ENCODE measurements around the gene WSCD1.

The WSCD1 gene

GRCh38 chr17:6102615-6103014 lies 32.4 kb downstream of the WSCD1 start:
- H3K27ac ChIP-seq: no peak overlapping the region
- DNase-seq (ENCODE audit: low read depth, low spot score): no peak

DNA sequence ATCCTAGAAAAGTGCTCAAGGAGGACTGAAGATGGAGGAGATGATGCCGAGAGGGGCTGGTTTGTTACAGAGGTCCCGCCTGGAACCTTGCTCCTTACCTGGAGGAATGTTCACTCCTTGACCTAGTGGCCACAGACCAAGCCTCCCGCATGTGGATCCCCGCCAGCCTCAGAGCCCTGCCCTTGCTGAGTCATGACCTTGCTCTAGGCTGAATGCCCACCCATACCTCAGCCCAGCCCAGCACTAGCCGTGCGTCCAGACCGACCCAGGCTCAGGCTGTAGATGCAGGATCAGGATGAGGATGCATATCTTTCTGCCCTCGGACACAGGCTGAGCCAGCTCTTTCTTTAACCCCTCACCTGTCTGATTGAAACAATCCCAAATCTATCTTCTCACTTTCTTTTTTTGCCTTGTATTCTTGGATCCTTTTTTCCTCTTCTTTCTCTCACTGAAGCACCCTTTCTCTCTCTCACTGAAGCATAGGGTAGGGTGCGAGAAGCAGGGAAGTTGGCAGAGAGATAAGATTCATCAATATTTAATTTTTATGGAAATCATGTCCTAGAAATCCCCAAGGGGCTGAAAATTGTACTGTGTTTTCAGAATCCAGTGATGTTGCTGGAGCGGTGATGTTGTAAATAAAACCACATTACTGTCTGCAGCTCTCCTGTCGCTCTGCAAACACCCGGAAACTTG lies 34.9 kb downstream of the WSCD1 start:
- no peak overlapping the region for H3K27ac ChIP-seq
- DNase-seq (ENCODE audit: low read depth, low spot score): no peak

- no peak overlapping the region for H3K27ac ChIP-seq
- no peak for DNase-seq (ENCODE audit: low read depth, low spot score)
Measured at GRCh38 chr17:6105649-6106007, 35.4 kb downstream of the WSCD1 start.

DNA sequence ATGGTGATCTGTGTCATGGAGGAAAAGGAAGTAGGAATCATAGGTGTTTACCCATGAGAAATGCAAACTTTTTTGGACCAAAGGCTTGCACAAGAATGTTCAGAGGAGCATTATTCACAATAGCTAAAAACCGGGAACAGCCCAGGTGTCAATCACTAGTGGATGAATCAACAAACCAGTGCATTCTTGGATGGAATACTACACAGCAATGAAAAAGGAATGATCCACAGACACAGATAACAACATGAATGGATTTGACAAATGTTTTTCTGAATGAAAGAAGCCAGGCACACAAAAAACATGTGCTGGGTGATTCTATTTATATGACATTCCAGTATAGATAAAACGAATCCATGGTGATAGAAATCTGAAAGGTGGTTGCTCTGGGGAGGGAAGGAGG lies 36.0 kb downstream of the WSCD1 start:
- no peak for DNase-seq (ENCODE audit: low read depth, low spot score)

GRCh38 chr17:6107791-6108190 lies 37.6 kb downstream of the WSCD1 start:
- no peak for DNase-seq (ENCODE audit: low read depth, low spot score)
- H3K27ac ChIP-seq: no peak overlapping the region

More for the DNA sequence above, 36.0 kb downstream of the WSCD1 start:
- H3K27ac ChIP-seq: no peak overlapping the region

DNA sequence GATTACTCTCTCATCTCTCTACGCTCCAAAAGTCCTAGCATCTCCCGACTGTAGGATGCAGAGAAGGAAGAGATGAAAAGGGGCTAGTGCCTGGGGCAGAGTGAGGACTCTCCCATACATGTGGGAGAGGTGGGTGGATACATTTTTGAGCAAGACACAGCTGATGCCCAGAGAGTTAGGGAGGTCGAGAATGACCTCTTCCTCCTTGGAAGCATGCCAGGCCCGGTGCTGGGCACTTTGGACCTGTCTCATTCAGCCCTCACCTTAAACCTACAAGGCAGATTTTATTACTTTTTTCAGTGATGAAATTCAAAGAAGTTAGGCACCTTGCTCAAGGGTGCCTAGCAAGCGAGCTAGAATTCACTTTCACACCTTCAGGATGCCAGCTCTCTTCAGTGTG lies 38.2 kb downstream of the WSCD1 start:
- no peak overlapping the region for H3K27ac ChIP-seq
- no peak for DNase-seq (ENCODE audit: low read depth, low spot score)

GRCh38 chr17:6108987-6109386 lies 38.8 kb downstream of the WSCD1 start:
- DNase-seq (ENCODE audit: low read depth, low spot score): no peak
- H3K27ac ChIP-seq: no peak overlapping the region

- no peak overlapping the region for H3K27ac ChIP-seq
- DNase-seq (ENCODE audit: low read depth, low spot score): no peak
Measured at GRCh38 chr17:6109536-6109935, 39.4 kb downstream of the WSCD1 start.

GRCh38 chr17:6110088-6110487 lies 39.9 kb downstream of the WSCD1 start:
- H3K27ac ChIP-seq: no peak overlapping the region
- no peak for DNase-seq (ENCODE audit: low read depth, low spot score)

GRCh38 chr17:6110592-6110991 lies 40.4 kb downstream of the WSCD1 start:
- H3K27ac ChIP-seq: no peak overlapping the region
- no peak for DNase-seq (ENCODE audit: low read depth, low spot score)

DNA sequence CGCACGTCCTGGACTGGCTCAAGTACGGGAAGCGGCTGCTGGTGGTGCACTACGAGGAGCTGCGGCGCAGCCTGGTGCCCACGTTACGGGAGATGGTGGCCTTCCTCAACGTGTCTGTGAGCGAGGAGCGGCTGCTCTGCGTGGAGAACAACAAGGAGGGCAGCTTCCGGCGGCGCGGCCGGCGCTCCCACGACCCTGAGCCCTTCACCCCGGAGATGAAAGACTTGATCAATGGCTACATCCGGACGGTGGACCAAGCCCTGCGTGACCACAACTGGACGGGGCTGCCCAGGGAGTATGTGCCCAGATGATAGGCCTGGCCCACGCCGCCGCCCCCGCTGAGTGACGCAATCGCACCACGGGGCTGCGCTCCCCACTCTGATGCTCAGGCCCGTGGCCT lies 50.2 kb downstream of the WSCD1 start:
- H3K27ac ChIP-seq: no peak overlapping the region
- no peak for DNase-seq (ENCODE audit: low read depth, low spot score)

GRCh38 chr17:6124856-6125255 lies 54.7 kb downstream of the WSCD1 start:
- no peak for DNase-seq (ENCODE audit: low read depth, low spot score)
- no peak overlapping the region for H3K27ac ChIP-seq

DNA sequence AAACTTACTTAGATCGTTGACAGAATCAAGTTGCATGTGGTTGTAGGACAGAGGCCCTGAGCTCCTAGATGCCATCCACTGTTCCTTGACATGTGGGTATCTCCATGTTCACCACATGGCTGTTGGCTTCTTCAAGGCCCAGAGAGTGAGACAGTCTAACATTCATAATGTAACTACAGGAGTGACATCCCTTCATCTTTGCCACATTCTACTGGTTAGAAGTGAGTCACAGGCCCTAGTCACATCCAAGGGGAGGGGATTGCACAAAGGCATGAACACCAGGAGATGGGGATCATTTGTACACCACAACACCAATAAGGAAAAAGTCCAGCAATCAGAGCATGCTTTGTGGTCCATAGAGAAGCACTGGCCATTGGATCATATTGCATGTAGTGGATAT lies 56.6 kb downstream of the WSCD1 start:
- H3K27ac ChIP-seq: no peak overlapping the region
- no peak for DNase-seq (ENCODE audit: low read depth, low spot score)

DNA sequence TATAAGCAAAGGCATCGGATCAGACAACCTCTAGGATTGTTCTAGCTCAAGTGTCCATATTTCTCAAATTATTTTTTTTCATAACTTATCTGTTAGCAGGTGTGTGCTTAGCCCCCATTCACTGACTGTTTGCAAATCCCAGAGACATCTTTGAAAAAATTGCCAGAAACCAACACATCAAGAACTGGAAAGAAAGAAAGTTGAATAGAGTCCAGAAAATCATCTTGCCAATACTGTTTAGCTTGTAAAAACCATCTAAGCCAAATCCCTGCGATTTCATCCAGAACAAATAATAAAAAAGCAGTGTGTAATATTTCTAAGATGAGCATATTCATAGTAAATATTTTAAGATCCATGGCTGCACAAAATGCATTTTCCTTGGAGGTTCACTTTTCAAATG lies 64.5 kb downstream of the WSCD1 start:
- no peak for DNase-seq (ENCODE audit: low read depth, low spot score)
- H3K27ac ChIP-seq: no peak overlapping the region

DNA sequence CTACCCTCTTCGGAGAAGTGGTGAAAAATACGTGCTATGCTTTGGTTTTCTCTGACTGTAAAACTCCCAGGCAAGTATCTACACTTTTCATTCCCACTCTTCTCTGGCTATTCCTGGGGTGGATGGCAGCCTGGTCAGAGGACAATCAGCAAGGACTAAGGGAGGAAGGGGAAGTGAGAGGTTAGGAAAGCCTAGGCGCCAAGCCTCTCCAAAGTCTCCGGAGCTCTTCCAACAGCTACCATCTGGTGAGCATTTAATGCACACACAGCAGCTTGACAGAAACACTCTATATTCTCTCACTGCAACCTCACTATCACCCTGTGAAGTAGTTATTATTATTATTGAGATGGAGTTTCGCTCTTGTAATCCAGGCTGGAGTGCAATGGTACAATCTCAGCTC lies 65.1 kb downstream of the WSCD1 start:
- DNase-seq (ENCODE audit: low read depth, low spot score): no peak
- no peak overlapping the region for H3K27ac ChIP-seq

DNA sequence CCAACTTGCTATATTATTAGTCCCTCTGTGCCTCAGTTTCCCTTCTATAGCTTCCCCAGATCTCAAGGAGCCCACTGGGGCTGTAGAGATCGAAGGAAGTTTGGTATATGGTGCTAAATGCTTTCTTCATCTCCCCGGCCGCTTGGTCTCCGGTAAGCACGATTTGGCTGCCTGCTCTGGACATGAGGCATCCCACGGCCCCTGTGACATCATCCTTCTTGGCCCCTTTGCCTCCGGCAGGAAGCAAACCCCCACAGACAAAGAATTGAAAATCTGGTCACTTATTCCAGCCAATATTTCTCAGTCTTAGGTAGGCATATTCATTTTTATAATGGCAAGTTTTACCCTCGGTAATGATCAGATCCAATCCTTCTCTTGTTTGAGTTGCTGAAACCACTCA lies 65.8 kb downstream of the WSCD1 start:
- DNase-seq (ENCODE audit: low read depth, low spot score): no peak
- no peak overlapping the region for H3K27ac ChIP-seq

DNA sequence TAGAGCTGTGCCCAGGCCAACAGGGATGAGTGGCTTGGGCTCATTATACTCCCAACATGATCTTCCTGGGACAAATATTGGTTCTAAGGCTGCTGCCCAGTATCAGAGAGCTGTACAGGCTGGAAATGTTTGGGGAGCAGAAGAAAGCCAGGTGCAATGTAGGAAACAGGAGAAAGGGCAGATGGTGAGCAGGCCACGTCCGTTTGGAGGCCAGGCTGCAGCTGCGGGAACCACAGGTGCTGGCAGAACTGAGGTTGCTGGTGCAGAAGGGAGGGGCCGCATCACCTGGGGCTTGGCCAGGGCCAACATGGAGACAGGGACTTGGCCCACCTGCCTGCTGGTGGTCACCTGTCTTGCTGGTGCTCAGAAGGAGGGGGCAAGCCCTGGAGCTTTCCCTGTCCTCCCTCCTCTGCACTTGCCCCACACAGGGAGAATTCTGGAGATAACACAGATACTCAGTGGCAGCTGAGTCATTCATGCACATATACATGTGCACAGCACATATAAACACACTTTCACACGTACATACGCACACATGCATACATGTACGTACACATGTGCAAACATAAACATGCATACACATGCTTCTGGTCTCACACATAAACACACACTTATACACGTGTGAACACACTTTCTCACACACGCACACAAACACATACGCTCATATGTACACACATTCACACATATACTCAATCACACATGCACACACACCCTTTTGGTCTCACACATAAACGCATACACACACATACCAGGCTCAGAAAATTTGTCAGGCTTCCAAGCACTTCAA lies 67.7 kb downstream of the WSCD1 start:
- no peak for DNase-seq (ENCODE audit: low read depth, low spot score)
- H3K27ac ChIP-seq: no peak overlapping the region

- DNase-seq (ENCODE audit: low read depth, low spot score): no peak
- H3K27ac ChIP-seq: no peak overlapping the region
Measured at GRCh38 chr17:6138761-6139446, 68.7 kb downstream of the WSCD1 start.

DNA sequence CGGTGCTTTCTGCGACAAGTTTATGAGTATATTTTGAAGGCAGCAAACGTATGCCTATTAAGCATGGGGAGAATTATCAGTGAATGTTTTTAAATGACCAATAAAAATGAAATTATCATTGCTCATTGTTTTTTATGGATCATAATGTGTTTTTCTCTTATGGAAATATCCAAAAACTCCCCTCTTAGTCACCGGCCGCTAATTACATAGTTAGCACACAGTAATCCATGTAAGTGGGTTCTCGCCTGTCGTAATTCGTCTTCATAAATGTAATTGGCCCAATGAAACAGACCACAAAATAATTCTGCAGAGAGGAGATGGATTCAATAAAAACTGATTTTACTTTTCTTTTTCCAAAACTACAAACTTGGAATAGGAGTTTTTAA lies 69.3 kb downstream of the WSCD1 start:
- H3K27ac ChIP-seq: no peak overlapping the region
- DNase-seq (ENCODE audit: low read depth, low spot score): no peak

- no peak for DNase-seq (ENCODE audit: low read depth, low spot score)
- no peak overlapping the region for H3K27ac ChIP-seq
Measured at GRCh38 chr17:6140188-6140587, 70.0 kb downstream of the WSCD1 start.

GRCh38 chr17:6140728-6141330 lies 70.7 kb downstream of the WSCD1 start:
- no peak overlapping the region for H3K27ac ChIP-seq
- no peak for DNase-seq (ENCODE audit: low read depth, low spot score)
